Activated gamma-delta T cell (primary cell): ENCODE results near the gene ACTMAP.
A peak's percentile ranks its signal among the peaks of the same experiment; 100 is the strongest.

Source experiments
- DNase-seq: peaks from one replicate; lab custom pipeline; 2025; lab: John Stamatoyannopoulos, UW

Gene ACTMAP

GRCh38 chr19:40718774-40719391, 31.4 kb downstream of the ACTMAP start:
- no peak for DNase-seq

DNA sequence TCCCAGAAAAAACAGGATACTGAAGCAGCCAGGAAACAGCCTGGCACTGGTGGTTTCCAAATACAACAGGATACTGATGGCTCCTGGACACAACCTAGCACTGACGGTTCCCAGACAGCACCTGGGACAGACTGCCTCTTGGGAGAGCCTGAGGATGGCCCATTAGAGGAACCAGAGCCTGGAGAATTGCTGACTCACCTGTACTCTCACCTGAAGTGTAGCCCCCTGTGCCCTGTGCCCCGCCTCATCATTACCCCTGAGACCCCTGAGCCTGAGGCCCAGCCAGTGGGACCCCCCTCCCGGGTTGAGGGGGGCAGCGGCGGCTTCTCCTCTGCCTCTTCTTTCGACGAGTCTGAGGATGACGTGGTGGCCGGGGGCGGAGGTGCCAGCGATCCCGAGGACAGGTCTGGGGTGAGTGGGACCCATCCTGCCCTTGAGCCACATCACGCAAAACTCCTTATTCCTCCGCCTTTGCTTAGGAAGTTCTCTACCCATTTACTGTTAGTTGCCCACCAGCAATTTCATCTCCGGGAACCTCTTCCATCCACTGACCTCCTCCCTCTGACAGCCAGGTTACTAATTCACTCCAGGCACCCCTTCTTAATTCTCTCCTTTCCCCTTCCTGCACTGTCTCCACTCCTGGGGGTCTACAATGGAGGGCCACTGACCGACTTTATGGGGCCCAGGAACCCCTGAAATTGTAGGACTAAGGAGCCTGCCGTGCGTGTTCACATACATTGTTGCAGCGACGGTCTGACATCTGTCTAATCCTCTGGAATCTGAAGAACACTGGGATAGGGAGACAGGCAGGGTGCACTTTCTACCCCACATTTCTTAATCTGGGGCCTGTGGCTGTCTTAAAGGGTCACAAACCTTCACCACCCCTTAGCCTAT, 32.1 kb downstream of the ACTMAP start:
- no peak for DNase-seq

DNA sequence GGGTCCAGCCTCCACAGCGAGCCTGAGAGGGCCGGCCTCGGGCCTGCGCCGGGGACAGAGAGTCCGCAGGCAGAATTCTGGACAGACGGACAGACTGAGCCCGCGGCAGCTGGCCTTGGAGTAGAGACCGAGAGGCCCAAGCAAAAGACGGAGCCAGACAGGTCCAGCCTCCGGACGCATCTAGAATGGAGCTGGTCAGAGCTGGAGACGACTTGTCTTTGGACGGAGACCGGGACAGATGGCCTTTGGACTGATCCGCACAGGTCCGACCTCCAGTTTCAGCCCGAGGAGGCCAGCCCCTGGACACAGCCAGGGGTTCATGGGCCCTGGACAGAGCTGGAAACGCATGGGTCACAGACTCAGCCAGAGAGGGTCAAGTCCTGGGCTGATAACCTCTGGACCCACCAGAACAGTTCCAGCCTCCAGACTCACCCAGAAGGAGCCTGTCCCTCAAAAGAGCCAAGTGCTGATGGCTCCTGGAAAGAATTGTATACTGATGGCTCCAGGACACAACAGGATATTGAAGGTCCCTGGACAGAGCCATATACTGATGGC, 32.9 kb downstream of the ACTMAP start:
- DNase-seq, result no peak

DNA sequence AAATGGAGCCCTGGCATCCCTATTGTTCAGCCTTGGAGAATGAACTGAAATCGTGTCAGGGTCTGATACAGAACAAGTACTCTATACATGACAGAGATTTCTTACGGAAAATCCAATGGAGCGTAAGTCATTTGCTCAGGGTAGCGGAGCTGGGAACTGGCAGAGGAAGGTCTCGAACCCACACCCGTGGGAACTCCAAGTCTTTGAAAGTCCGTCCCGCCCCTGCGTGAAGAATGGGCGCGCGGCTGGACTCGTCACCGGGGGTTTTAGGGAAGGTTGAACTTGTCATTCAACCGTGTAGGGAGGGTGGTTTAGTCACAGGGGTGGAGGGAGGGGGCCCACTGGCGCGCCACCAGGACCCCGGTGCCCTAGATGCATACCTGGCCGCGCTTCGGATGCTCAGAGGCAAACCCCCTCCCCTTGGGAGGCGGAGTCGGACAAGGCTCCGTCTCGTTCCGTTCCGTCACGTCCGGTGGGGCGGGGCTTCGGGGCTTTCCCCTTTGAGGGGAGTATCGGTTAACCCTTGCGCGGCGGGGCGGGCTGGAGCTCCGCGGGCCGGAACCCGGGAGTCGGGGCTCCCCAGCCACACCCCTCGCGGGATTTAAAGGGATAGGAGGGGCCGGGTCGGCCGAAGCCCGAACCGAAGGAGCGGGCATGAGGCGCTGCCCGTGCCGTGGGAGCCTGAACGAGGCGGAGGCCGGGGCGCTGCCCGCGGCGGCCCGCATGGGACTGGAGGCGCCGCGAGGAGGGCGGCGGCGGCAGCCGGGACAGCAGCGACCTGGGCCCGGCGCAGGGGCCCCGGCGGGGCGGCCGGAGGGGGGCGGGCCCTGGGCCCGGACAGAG, 33.6 kb downstream of the ACTMAP start, which contains the start of the genes COQ8B and ITPKC:
Gene COQ8B, minus strand, starts transcription at position 405 of the 843 bp plus-strand sequence. CDS start 2,254 bp downstream, outside the sequence.
Gene ITPKC, plus strand, starts transcription at position 631 of the 843 bp plus-strand sequence. Its CDS starts 24 bp downstream, at position 655.
- DNase-seq, result peak; percentile 99

GRCh38 chr19:40716031-40716481, 34.2 kb downstream of the ACTMAP start:
- DNase-seq, result no peak

GRCh38 chr19:40714441-40715299, 35.6 kb downstream of the ACTMAP start:
- DNase-seq, result peak; percentile 86

GRCh38 chr19:40713939-40714338, 36.3 kb downstream of the ACTMAP start:
- no peak for DNase-seq

DNA sequence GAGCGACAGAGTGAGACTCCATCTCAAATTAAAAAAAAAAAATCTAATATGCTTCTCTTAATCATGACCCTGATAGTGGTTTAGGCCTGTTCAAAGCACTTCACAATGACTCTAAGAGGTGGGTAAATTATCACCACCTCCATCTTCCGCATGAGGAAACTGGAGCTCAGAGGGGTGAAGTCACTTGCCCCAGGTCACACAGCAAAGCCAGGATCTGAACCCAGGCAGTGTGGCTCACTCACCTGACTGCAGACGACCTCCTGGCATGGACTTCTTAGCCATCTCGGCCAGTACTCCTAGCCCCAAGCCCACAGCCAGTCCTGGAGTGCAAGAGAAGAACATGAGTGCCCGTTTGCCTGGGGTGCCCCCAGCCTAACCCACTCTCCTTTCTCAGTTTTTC, 40.5 kb downstream of the ACTMAP start:
- DNase-seq, result no peak

- DNase-seq, result no peak
Measured at GRCh38 chr19:40707615-40708014, 42.7 kb downstream of the ACTMAP start.

DNA sequence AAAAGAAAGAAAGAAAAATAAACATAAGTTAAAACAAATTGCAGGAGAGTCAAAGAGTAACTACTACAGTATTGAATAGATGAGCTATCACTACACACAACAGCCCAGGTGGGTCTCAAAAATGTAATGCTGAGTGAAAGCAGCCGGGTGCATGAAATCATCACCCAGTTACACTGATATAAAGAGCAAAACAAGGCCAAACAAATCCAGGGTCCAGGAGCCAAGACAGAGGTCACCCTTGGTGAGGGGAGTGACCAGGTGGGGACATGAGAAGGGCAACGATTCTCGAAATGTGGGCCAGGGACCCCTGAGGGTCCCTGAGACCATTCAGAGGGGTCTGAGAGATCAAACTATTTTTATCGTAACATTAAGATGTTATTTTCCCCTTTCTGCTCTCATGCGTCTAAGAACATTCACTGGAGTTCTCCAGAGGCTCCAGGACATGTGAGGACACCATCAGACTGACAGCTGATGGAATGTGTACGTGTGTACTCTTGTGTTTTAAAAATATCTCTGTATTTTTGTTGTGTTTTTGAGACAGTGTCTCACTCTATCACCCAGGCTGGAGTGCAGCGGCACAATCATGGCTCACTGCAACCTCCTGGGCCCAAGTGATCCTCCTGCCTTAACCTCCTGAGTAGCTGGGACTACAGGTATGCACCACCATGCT, 44.2 kb downstream of the ACTMAP start:
- DNase-seq, result no peak

- DNase-seq, result no peak
Measured at GRCh38 chr19:40705362-40705651, 45.0 kb downstream of the ACTMAP start.

DNA sequence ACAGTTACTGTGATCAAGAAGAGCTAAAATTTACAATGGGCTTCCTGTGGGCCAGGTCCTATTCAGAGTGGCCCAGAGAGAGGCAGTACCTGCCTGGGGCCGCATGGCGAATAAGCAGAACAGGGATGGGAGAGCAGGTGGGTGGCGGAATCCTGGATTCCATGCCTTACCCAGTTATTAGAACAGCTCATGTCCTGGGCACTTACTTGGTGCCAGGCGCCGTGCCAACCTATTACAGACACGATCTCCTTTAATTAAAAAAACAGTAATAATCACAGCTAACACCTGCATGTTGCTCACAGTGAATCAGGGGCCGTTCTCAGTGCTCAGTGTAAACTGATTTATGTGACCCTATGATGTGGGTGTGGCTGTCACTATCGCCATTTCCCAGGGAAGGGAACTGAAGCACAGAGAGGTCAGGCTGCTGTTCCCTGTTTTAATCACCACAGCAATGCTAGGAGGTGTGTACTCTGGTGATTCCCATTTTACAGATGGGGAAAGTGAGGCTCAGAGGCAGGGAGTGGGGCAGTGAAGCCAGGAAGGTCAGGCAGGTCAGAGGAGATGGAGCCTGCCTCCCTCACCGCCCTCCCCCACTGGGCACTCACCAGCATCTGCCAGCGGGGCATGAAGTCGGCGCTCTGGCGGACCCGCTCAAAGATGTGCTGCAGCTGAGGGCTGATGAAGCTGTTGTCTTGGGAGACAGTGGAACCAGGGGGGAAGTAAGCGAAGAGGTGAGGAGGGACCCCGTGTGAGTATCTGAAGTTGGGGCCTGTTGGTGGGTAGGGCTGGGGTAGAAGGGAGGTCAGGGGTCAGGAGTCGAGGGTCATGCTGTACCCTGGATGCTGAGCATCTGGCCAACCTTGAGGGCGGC, 45.6 kb downstream of the ACTMAP start:
- no peak for DNase-seq

- DNase-seq, result no peak
Measured at GRCh38 chr19:40703029-40703755, 47.1 kb downstream of the ACTMAP start.

DNA sequence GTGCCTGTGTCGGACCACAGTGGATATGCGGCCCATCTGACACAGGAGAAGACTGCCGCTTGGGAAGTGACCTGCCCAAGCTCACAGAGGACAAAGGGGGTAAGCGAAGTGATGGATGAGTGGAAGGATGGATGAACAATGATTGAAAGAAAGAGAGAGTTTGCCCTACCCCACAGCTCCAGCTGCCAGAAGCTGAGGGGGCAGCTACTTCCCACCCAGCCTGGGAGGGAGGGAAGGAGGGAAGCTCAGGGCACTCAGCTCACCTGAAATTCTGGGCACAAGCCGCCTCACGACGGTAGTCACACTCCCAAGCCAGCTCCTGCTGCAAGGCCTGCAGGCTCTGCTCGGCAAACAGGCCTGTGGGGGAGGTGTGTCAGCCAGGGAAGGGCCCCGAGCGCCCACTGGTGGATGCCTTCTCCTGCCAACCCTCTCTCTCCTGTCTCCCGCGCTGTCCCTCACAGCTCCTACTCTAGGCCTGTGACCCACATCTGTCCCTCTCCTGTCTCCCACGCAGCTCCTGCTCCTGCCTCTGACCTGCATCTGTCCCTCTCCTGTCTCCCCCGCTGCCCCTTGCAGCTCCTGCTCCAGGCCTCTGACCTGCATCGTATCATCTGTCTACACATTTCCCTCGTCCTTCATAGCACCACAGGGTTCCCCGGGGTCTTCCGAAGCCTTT, 47.8 kb downstream of the ACTMAP start:
- DNase-seq, result no peak

- DNase-seq, result no peak
Measured at GRCh38 chr19:40701758-40702157, 48.5 kb downstream of the ACTMAP start.

- DNase-seq, result no peak
Measured at GRCh38 chr19:40700083-40700482, 50.2 kb downstream of the ACTMAP start.

DNA sequence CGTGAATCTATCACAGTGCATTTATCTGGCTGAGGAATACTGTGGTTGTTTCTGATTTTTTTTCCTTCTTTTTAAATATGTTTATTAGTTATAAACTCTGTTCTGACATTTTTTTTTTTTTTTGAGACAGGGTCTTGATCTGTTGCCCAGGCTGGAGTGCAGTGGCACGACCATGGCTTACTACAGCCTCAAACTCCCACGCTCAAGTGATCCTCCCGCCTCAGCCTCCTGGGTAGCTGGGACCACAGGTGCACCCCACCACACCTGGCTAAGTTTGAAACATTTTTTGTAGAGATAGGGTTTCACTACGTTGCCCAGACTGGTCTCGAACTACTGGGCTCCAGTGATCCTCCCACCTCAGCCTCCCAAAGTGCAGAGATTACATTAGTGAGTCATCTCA, 53.3 kb downstream of the ACTMAP start:
- no peak for DNase-seq

- no peak for DNase-seq
Measured at GRCh38 chr19:40695881-40696280, 54.4 kb downstream of the ACTMAP start.
